ENCODE results near the gene ATR. TPM values are rescaled to one million over a fixed set of nuclear protein-coding genes. Genes with fewer than 3 reads are reported as not detected.
"Not testable (repeated sequence)": the region's sequence is repeated elsewhere in the genome, so short reads cannot be mapped to it uniquely, and the experiment has no call there.

Gene ATR
- polyA plus RNA-seq, 1 donor (not counting 4 experiments of a cell fraction or from before 2014, with no cell fraction given), result 30.8 TPM

GRCh38 chr3:142417302-142417701, 161.2 kb downstream of the ATR start:
- Histone ChIP-seq H3K27me3 (ENCODE audit: control insufficient read depth, extremely low read depth, insufficient read depth, low read length) (no peaks in the 10 kb centered on the region), H2AFZ (ENCODE audit: control insufficient read depth, low read length) (no peak overlapping the region), H3K9me1 (ENCODE audit: control insufficient read depth, extremely low read depth, insufficient read depth, low read length) (no peaks in the 10 kb centered on the region), H3K27ac (ENCODE audit: control insufficient read depth, insufficient read depth, low read length) (no peak overlapping the region), H3K9ac (ENCODE audit: control insufficient read depth, extremely low read depth, insufficient read depth, low read length) (no peak overlapping the region), H3K4me1 (ENCODE audit: control insufficient read depth, extremely low read depth, insufficient read depth, low read length) (no peaks in the 10 kb centered on the region), H4K20me1 (ENCODE audit: control insufficient read depth, extremely low read depth, insufficient read depth, low read length) (no peaks in the 10 kb centered on the region), H3K4me3 (ENCODE audit: control insufficient read depth in 2 of 3, extremely low read depth in 1 of 3, insufficient read depth in 2 of 3, low read depth in 1 of 3, low read length in 3 of 3) (no peak overlapping the region), H3K79me2 (ENCODE audit: control insufficient read depth, insufficient read depth, low read length) (no peaks in the 10 kb centered on the region), H3K4me2 (ENCODE audit: control insufficient read depth, extremely low read depth, insufficient read depth, low read depth, low read length) (no peak overlapping the region), H3K9me3 (ENCODE audit: control insufficient read depth, low read depth, low read length) (no peaks in the 10 kb centered on the region), H3K36me3 (ENCODE audit: control insufficient read depth in 2 of 2, extremely low read depth in 1 of 2, insufficient read depth in 2 of 2, low read length in 2 of 2) (peaks cover 0 to 8% of the 10 kb centered on the region in 2 experiments)
- dilution Hi-C loops (cut with MboI; ENCODE audit: extremely low pct_ligation_motif_present, low sequenced_read_pairs), result no loop called here
- TF ChIP-seq EZH2 (IDR thresholded peaks at IDR 0.05; ENCODE audit: low read length), result no peak
- no peak for TF ChIP-seq CTCF (optimal IDR thresholded peaks at IDR 0.05 in 1 of 3, IDR thresholded peaks at IDR 0.05 in 1 of 3, conservative IDR thresholded peaks at IDR 0.05 in 1 of 3; ENCODE audit: extremely low read depth in 1 of 3, insufficient read depth in 2 of 3, low read length in 3 of 3)
- FAIRE-seq (no peak), DNase-seq (ENCODE audit: low read depth, low spot score) (no peak)

- H3K9me1 ChIP-seq (ENCODE audit: control insufficient read depth, extremely low read depth, insufficient read depth, low read length); DNase-seq (ENCODE audit: low read depth, low spot score); FAIRE-seq; H3K36me3 ChIP-seq (ENCODE audit: control insufficient read depth in 2 of 2, extremely low read depth in 1 of 2, insufficient read depth in 2 of 2, low read length in 2 of 2); H3K4me3 ChIP-seq (ENCODE audit: control insufficient read depth in 2 of 3, extremely low read depth in 1 of 3, insufficient read depth in 2 of 3, low read depth in 1 of 3, low read length in 3 of 3); dilution Hi-C loops (cut with MboI; ENCODE audit: extremely low pct_ligation_motif_present, low sequenced_read_pairs); H3K4me2 ChIP-seq (ENCODE audit: control insufficient read depth, extremely low read depth, insufficient read depth, low read depth, low read length); H3K79me2 ChIP-seq (ENCODE audit: control insufficient read depth, insufficient read depth, low read length); H3K9me3 ChIP-seq (ENCODE audit: control insufficient read depth, low read depth, low read length); H3K27ac ChIP-seq (ENCODE audit: control insufficient read depth, insufficient read depth, low read length); H3K4me1 ChIP-seq (ENCODE audit: control insufficient read depth, extremely low read depth, insufficient read depth, low read length); H3K9ac ChIP-seq (ENCODE audit: control insufficient read depth, extremely low read depth, insufficient read depth, low read length); H2AFZ ChIP-seq (ENCODE audit: control insufficient read depth, low read length); H4K20me1 ChIP-seq (ENCODE audit: control insufficient read depth, extremely low read depth, insufficient read depth, low read length); H3K27me3 ChIP-seq (ENCODE audit: control insufficient read depth, extremely low read depth, insufficient read depth, low read length): not testable (repeated sequence)
Observed at GRCh38 chr3:142400537-142400936, 178.0 kb downstream of the ATR start.

Small RNAs within 50 kb of the gene (small RNA-seq; reads per million reads assigned to genes)
- gene RNA5SP143 (ENCODE audit: insufficient read length in 3 of 3, low read depth in 3 of 3, low replicate concordance in 1 of 3), result 0 to 2.8 (median 1.3) reads per million in 3 experiments
- gene RNU1-100P (ENCODE audit: insufficient read length in 3 of 3, low read depth in 3 of 3, low replicate concordance in 1 of 3), result 0 reads per million in 3 experiments
- 0 reads per million in 3 experiments for gene RNU6-1294P (ENCODE audit: insufficient read length in 3 of 3, low read depth in 3 of 3, low replicate concordance in 1 of 3)

Other genes with a start within 250 kb of the ATR start
- 5.9 to 14.4 TPM (median 11.1 TPM) in 3 replicates for gene XRN1, start 130.7 kb downstream of the ATR start, polyA plus RNA-seq
- 6.0 to 13.9 TPM (median 10.3 TPM) in 3 replicates for gene PLS1, start 17.7 kb upstream of the ATR start, polyA plus RNA-seq
- gene TRPC1, start 145.3 kb upstream of the ATR start, polyA plus RNA-seq, result 3.9 to 9.1 TPM (median 5.1 TPM) in 3 replicates